ENCODE measurements around the gene PIK3AP1. TPM values are rescaled to one million over a fixed set of nuclear protein-coding genes. Genes with fewer than 3 reads are reported as not detected.

The PIK3AP1 gene
- total RNA-seq, 1 experiment from 2014 or later: 1.7 TPM

DNA sequence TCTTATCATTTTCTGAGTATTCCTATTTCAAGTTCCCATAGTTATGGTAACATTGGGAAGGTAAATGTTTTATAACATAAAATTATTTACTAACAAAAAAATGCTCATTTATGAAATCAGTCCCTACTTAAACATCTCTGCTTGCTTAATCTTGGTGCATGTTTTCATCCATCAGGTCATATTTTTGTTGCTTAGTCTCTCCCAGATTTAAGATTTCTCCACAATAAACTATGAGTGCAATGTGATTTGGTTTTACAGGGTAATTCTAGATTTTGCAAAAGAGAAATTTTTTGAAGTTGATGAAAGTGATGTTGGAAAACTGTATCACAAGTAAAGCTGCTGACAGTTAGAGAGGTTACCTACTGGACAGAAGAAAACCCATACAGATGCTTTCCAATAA lies 28.6 kb downstream of the PIK3AP1 start:
- Histone ChIP-seq H4K91ac (ENCODE audit: insufficient read length, low read depth, low read length) (no peak overlapping the region), H3K9me3 (ENCODE audit: control insufficient read depth, low read depth, low read length) (no peaks in the 10 kb centered on the region), H3K9ac (ENCODE audit: extremely low read depth, insufficient read length, low read length) (no peak overlapping the region), H3K27ac (ENCODE audit: insufficient read length, low read depth, low read length) (no peak overlapping the region), H3K4me1 (ENCODE audit: insufficient read depth, low read length) (peaks cover 6% of the 10 kb centered on the region; the same call in 1 of the 2 replicates), H4K5ac (ENCODE audit: insufficient read length, low read depth, low read length) (no peak overlapping the region), H3K14ac (ENCODE audit: insufficient read depth, low read length) (no peak overlapping the region), H2BK12ac (ENCODE audit: insufficient read length, low read depth, low read length) (no peak overlapping the region), H4K8ac (replicated peaks; ENCODE audit: insufficient read length, low read depth, low read length) (no peak overlapping the region), H3K56ac (ENCODE audit: insufficient read length, low read depth, low read length) (no peak overlapping the region), H2BK20ac (ENCODE audit: low read depth, low read length, poor library complexity, severe bottlenecking) (no peak overlapping the region), H3K79me1 (ENCODE audit: insufficient read depth, low read depth, low read length, poor library complexity, severe bottlenecking) (no peaks in the 10 kb centered on the region), H3K18ac (ENCODE audit: insufficient read length, low read depth, low read length) (no peak overlapping the region), H3K23ac (ENCODE audit: insufficient read length, low read depth, low read length) (no peak overlapping the region), H2BK15ac (ENCODE audit: low read depth, low read length) (no peak overlapping the region), H4K20me1 (ENCODE audit: control insufficient read depth, insufficient read depth, insufficient read length) (peaks cover 2% of the 10 kb centered on the region), H3K4ac (ENCODE audit: low read depth, low read length) (no peak overlapping the region), H3K79me2 (ENCODE audit: insufficient read depth, low read length) (no peaks in the 10 kb centered on the region), H3K4me2 (ENCODE audit: insufficient read depth, insufficient read length, low read length) (no peak overlapping the region), H3K23me2 (ENCODE audit: insufficient read length, low read depth, low read length, poor library complexity, severe bottlenecking) (no peaks in the 10 kb centered on the region), H2BK120ac (ENCODE audit: low read depth, low read length, poor library complexity, severe bottlenecking) (no peak overlapping the region), H3T11ph (ENCODE audit: low read length) (no peak overlapping the region), H3K27me3 (ENCODE audit: insufficient read depth, low read length) (no peaks in the 10 kb centered on the region), H2AK5ac (ENCODE audit: insufficient read length, low read length) (no peak overlapping the region), H2AFZ (ENCODE audit: low read length) (no peak overlapping the region), H2BK5ac (ENCODE audit: insufficient read length, low read length) (no peak overlapping the region)
- H3K27ac Mint-ChIP-seq: no peak overlapping the region
- H3K4me3 Mint-ChIP-seq: no peak overlapping the region
- DNase-seq: no peak
- peaks cover 10 to 12% of the 10 kb centered on the region in 2 experiments for H3K4me1 Mint-ChIP-seq
- TF ChIP-seq, protein P1, sequence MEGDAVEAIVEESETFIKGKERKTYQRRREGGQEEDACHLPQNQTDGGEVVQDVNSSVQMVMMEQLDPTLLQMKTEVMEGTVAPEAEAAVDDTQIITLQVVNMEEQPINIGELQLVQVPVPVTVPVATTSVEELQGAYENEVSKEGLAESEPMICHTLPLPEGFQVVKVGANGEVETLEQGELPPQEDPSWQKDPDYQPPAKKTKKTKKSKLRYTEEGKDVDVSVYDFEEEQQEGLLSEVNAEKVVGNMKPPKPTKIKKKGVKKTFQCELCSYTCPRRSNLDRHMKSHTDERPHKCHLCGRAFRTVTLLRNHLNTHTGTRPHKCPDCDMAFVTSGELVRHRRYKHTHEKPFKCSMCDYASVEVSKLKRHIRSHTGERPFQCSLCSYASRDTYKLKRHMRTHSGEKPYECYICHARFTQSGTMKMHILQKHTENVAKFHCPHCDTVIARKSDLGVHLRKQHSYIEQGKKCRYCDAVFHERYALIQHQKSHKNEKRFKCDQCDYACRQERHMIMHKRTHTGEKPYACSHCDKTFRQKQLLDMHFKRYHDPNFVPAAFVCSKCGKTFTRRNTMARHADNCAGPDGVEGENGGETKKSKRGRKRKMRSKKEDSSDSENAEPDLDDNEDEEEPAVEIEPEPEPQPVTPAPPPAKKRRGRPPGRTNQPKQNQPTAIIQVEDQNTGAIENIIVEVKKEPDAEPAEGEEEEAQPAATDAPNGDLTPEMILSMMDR (conservative IDR thresholded peaks at IDR 0.05): no peak
- peaks cover 0 to 2% of the 10 kb centered on the region in 2 experiments; a peak in 1 of 5 replicates for H3K9me3 Mint-ChIP-seq
- H3K27me3 Mint-ChIP-seq (ENCODE audit: low read depth): no peaks in the 10 kb centered on the region
- peaks cover 0 to 5% (median 2%) of the 10 kb centered on the region in 3 experiments; a peak in 4 of 7 replicates for H3K36me3 Mint-ChIP-seq (ENCODE audit: insufficient read depth in 1 of 3, low read depth in 3 of 3)

All from H9 (cell line).